ENCODE results near the gene AKT1S1.

The AKT1S1 gene

DNA sequence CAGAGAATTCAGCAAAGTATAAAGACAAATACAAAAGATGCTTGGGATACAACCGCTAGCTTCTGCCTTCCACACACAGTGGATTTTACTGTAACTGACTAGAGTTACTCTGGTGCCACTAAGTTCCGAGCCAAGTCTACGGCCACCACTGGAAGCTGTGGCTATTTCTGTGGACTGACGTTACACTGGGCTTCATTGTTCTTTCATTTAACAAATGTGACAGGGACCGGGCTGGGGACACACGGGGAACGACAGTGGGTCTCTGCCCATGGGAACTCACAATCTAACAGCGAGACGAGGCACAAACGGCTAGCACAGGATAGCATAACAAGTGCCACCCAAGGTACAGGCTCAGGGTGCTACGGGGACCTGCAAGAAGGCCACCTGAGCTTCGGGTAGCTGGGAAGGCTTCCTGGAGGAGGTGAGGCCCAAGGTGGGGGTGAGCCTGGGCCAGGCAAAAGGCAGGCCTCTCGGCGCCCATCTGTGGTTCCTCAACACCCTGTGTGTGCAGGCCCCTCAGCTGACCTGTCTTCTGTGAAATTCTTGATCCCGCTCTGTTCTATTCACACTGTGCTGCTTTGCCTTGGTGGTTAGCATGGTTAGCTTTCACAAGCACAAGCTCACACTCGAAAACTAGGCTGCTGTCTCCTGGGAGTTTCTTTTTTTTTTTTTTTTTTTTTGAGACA is 29.9 kb upstream of the AKT1S1 start:
- Histone ChIP-seq H3K9me3 (ENCODE audit: control insufficient read depth, low read length) (no peaks in the 10 kb centered on the region), H3K27me3 (ENCODE audit: control insufficient read depth, insufficient read depth, low read length, poor library complexity, severe bottlenecking) (no peaks in the 10 kb centered on the region), H3K27ac (ENCODE audit: insufficient read depth, low read depth, low read length, poor library complexity, severe bottlenecking) (no peak overlapping the region), H3K4me1 (ENCODE audit: control insufficient read depth, insufficient read depth, low read length) (no peaks in the 10 kb centered on the region), H3K4me3 (ENCODE audit: insufficient read depth, low read depth, low read length) (no peak overlapping the region), H3K36me3 (ENCODE audit: control insufficient read depth, insufficient read depth, low read length) (peaks cover 35% of the 10 kb centered on the region)
- WGBS, 2 experiments, result 93 to 95% methylated on average over 16 of the region's 16 CpGs

DNA sequence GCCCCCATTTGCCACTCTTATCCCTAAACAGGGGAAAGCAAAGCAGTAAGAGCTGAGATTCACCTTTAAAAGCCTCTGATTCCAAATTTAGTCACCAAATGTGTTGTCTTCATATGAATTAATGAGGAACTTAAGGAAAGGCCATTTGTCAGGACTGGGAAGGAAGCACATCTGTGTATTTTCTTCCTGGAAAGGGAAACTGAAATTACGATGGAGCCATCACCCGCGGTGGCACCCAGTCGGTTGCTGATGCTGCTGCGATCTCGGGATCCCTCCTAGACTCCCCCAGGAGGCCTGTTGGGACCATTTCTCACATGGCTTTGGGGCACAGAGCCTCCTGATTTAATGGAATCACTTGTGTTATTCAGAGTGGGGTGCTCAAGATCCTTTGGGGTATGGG is 27.0 kb upstream of the AKT1S1 start:
- Histone ChIP-seq H3K4me1 (ENCODE audit: control insufficient read depth, insufficient read depth, low read length) (no peaks in the 10 kb centered on the region), H3K27me3 (ENCODE audit: control insufficient read depth, insufficient read depth, low read length, poor library complexity, severe bottlenecking) (no peaks in the 10 kb centered on the region), H3K9me3 (ENCODE audit: control insufficient read depth, low read length) (no peaks in the 10 kb centered on the region), H3K4me3 (ENCODE audit: insufficient read depth, low read depth, low read length) (no peak overlapping the region), H3K36me3 (ENCODE audit: control insufficient read depth, insufficient read depth, low read length) (peaks cover 28% of the 10 kb centered on the region), H3K27ac (ENCODE audit: insufficient read depth, low read depth, low read length, poor library complexity, severe bottlenecking) (no peak overlapping the region)
- WGBS, 2 experiments, result 92 to 93% methylated on average over 6 of the region's 6 CpGs

DNA sequence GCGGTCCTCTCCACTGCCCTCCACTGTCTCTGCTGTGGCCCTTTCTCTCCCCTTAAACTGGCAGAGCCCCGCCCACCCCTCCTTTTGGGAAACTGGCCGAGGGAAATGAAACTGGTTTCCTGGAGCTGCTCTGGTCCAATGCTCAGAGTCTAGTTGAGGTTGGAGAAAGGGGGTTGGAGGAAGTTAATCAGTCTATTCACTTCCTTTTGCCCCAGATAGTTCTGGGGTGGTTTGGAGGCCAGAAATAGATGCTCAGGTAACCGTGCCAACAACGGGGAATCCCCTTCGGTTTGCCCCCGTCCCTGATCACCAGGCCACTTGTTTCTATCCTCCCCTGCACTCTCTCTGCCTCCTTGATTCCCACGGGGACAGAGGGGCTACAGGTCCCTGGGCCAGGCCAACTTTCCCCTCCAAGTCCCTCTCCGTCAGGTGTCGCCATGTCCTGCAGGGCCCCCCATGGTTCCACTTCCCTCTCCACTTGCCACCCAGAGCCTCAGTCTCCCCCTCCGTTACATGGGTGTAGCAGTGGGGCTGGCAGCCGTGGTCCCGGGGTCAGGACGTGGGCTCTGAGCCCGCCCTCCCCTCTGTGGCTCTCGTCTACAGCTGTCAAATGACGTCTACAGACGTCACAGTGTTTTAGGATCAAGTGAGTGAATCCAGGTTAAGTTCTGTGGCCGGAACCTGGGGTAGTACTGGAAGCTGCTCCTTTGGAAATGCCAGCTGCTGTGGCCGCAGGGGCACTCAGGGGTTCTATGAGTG is 19.9 kb upstream of the AKT1S1 start, which contains the start of gene IL4I1:
TSS of gene IL4I1 (minus strand) at position 25 of the 759 bp plus-strand sequence. CDS start 727 bp downstream, outside the sequence.
- Histone ChIP-seq H3K4me1 (ENCODE audit: control insufficient read depth, insufficient read depth, low read length) (peaks cover 8% of the 10 kb centered on the region), H3K4me3 (ENCODE audit: insufficient read depth, low read depth, low read length) (no peak within 1 kb of the TSS), H3K9me3 (ENCODE audit: control insufficient read depth, low read length) (no peaks in the 10 kb centered on the region), H3K27ac (ENCODE audit: insufficient read depth, low read depth, low read length, poor library complexity, severe bottlenecking) (no peak within 1 kb of the TSS), H3K27me3 (ENCODE audit: control insufficient read depth, insufficient read depth, low read length, poor library complexity, severe bottlenecking) (no peaks in the 10 kb centered on the region), H3K36me3 (ENCODE audit: control insufficient read depth, insufficient read depth, low read length) (no peaks in the 10 kb centered on the region)
- WGBS, 2 experiments, result 67 to 69% methylated on average over 20 of the region's 20 CpGs

DNA sequence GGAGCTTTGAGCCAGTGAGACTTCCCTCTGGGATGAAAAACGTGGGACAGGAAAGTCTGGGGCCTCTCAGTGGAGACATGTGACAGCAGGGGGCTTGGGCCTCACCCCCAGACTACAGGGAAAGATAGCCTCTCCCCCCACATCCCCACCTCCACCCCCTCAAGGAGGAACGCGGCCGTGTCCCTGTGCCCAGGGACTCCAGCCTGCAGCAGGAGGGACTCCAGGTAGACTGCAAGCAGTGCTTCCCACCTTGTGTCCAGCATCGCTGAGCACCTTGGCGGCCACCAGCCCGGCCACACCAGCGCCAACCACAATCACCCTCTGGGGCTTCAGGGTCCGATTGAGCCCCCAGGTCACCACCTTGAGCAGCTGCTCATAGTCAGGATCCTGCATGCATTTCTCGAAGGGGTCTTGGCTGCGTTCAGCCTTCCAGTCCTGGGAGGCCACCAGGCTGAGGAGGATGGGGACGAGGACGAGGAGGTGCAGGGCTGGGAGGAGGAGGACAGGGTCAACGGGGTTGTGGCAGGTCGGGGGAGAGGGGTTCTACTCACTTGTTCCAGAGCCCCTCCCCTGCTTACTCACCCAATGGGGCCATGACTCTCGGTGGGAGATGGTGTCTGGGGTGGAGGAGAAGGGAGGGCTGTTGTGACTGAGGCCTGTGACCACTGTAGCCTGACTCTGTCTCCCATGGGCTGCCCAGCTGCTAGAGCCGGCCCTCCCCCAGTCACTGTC is 18.6 kb upstream of the AKT1S1 start:
- Histone ChIP-seq H3K4me1 (ENCODE audit: control insufficient read depth, insufficient read depth, low read length) (peaks cover 8% of the 10 kb centered on the region), H3K27ac (ENCODE audit: insufficient read depth, low read depth, low read length, poor library complexity, severe bottlenecking) (no peak overlapping the region), H3K9me3 (ENCODE audit: control insufficient read depth, low read length) (no peaks in the 10 kb centered on the region), H3K4me3 (ENCODE audit: insufficient read depth, low read depth, low read length) (no peak overlapping the region), H3K27me3 (ENCODE audit: control insufficient read depth, insufficient read depth, low read length, poor library complexity, severe bottlenecking) (peaks cover under 1% of the 10 kb centered on the region), H3K36me3 (ENCODE audit: control insufficient read depth, insufficient read depth, low read length) (no peaks in the 10 kb centered on the region)
- WGBS, 2 experiments, result 84% methylated on average over 16 to 17 of the region's 17 CpGs

DNA sequence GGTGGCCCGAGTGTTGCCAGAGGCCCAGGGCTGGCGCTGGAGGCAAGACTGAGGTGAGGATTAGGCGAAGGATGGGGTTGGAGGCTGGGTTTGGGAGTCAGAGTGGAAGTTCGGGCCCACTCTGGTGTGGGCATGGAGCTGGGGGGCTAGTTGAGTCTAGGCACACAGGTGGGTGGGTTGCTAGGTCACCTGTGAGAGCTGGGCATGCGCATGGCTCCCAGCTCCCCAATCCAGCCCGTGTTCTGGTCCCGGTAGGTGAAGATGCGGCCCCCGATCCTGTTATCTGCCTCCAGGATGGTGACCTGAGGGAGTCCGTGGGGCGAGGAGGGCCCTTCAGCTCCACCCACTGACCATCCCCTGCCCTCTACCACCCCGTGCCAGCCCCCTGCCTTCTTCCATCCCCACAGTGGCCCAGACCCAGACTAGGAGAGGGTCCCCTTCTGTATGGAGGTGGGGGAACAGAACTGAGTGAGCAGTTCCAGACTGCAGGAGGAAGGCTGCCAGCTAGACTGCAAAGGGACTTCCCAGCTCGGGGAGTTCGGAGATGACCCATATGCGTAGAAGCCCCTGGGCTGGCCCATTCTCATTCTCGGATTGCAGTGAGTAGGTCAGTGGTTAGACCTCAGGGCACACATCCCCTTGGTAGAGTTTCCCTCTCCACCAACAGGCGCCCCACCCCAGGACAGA is 17.9 kb upstream of the AKT1S1 start:
- no peak overlapping the region for H3K27ac ChIP-seq (ENCODE audit: insufficient read depth, low read depth, low read length, poor library complexity, severe bottlenecking)
- H3K36me3 ChIP-seq (ENCODE audit: control insufficient read depth, insufficient read depth, low read length), result no peaks in the 10 kb centered on the region
- H3K27me3 ChIP-seq (ENCODE audit: control insufficient read depth, insufficient read depth, low read length, poor library complexity, severe bottlenecking), result peaks cover 7% of the 10 kb centered on the region
- no peaks in the 10 kb centered on the region for H3K9me3 ChIP-seq (ENCODE audit: control insufficient read depth, low read length)
- WGBS, 2 experiments, result 92 to 93% methylated on average over 16 to 17 of the region's 17 CpGs
- peaks cover 8% of the 10 kb centered on the region for H3K4me1 ChIP-seq (ENCODE audit: control insufficient read depth, insufficient read depth, low read length)
- no peak overlapping the region for H3K4me3 ChIP-seq (ENCODE audit: insufficient read depth, low read depth, low read length)

DNA sequence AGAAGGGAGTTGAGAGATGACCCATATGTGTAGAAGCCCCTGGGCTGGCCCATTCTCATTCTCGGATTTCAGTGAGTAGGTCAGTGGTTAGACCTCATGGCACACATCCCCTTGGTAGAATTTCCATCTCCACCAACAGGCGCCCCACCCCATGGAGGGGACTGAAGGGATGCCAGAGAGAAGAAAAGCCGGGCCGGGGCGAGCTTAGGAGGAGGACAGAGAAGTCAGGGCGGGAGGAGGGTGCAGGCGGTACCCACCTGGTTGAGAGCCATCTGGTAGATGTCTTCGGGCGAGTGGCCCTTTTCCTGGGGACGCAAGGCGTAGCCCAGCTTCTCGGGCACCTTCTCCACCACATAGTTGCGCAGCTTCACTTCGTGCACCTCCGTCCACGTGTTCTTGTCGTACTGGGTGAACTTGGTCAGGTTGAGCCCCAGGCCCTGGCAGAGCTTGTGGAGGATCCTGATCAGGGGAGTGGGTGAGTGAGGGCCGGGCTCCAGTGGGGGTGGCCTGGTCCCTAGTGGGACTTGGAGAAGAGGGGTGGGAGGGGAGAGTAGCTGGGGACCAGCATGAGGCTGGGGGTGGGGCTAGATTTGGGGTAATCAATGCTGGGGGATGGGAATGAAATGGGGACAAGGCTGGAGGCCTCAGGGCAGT is 17.0 kb upstream of the AKT1S1 start:
- H3K27ac ChIP-seq (ENCODE audit: insufficient read depth, low read depth, low read length, poor library complexity, severe bottlenecking), result no peak overlapping the region
- 93% methylated on average over 18 of the region's 18 CpGs for WGBS, 2 experiments
- no peaks in the 10 kb centered on the region for H3K36me3 ChIP-seq (ENCODE audit: control insufficient read depth, insufficient read depth, low read length)
- H3K27me3 ChIP-seq (ENCODE audit: control insufficient read depth, insufficient read depth, low read length, poor library complexity, severe bottlenecking), result peaks cover 16% of the 10 kb centered on the region
- H3K9me3 ChIP-seq (ENCODE audit: control insufficient read depth, low read length), result no peaks in the 10 kb centered on the region
- peaks cover 8% of the 10 kb centered on the region for H3K4me1 ChIP-seq (ENCODE audit: control insufficient read depth, insufficient read depth, low read length)
- H3K4me3 ChIP-seq (ENCODE audit: insufficient read depth, low read depth, low read length), result no peak overlapping the region

DNA sequence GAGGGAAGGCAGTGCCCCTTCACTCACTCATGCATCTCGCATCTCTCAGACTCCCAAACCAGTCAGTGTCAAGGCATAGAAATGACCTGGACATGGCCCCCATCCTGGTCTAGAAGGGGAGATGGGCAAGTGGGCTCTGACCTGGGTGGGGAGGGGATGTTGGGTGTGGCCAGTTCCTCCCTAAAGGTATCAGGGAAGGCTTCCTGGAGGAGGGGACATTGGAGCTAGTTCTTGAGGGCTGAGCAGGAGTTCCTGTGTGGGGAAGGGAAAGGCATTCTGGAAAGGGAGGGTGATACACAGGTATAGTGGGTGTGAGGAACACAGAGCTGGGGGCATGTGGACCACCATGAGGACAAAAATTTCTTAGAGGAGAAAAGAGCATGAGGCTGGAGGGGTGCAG is 15.6 kb upstream of the AKT1S1 start:
- Histone ChIP-seq H3K9me3 (ENCODE audit: control insufficient read depth, low read length) (no peaks in the 10 kb centered on the region), H3K27me3 (ENCODE audit: control insufficient read depth, insufficient read depth, low read length, poor library complexity, severe bottlenecking) (peaks cover 16% of the 10 kb centered on the region), H3K27ac (ENCODE audit: insufficient read depth, low read depth, low read length, poor library complexity, severe bottlenecking) (no peak overlapping the region), H3K4me1 (ENCODE audit: control insufficient read depth, insufficient read depth, low read length) (peaks cover 7% of the 10 kb centered on the region), H3K36me3 (ENCODE audit: control insufficient read depth, insufficient read depth, low read length) (no peaks in the 10 kb centered on the region), H3K4me3 (ENCODE audit: insufficient read depth, low read depth, low read length) (no peak overlapping the region)
- 93 to 95% methylated on average over 1 of the region's 1 CpG for WGBS, 2 experiments

DNA sequence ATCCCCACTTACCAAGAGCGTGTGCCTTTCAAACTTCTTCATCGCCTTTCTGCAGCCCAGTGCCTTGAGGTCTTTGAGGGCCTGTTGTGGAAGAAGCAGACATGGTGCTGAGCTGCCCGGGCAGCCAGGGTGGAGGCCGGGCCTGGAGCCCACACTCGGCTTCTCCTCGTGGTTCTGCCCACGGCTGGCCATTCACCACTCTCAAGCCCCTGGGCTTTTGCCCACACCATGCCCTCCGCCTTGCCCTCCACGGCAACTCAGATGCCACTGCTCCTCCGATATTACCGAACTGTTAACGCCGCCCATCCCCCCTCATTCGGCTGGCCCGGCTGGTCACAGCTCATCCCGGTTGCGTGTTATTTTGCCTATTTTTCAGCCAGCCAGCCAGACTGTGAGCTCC is 14.2 kb upstream of the AKT1S1 start:
- Histone ChIP-seq H3K4me3 (ENCODE audit: insufficient read depth, low read depth, low read length) (no peak overlapping the region), H3K9me3 (ENCODE audit: control insufficient read depth, low read length) (no peaks in the 10 kb centered on the region), H3K27ac (ENCODE audit: insufficient read depth, low read depth, low read length, poor library complexity, severe bottlenecking) (no peak overlapping the region), H3K27me3 (ENCODE audit: control insufficient read depth, insufficient read depth, low read length, poor library complexity, severe bottlenecking) (peaks cover 16% of the 10 kb centered on the region), H3K36me3 (ENCODE audit: control insufficient read depth, insufficient read depth, low read length) (no peaks in the 10 kb centered on the region), H3K4me1 (ENCODE audit: control insufficient read depth, insufficient read depth, low read length) (no peaks in the 10 kb centered on the region)
- WGBS, 2 experiments, result 91% methylated on average over 17 of the region's 17 CpGs

DNA sequence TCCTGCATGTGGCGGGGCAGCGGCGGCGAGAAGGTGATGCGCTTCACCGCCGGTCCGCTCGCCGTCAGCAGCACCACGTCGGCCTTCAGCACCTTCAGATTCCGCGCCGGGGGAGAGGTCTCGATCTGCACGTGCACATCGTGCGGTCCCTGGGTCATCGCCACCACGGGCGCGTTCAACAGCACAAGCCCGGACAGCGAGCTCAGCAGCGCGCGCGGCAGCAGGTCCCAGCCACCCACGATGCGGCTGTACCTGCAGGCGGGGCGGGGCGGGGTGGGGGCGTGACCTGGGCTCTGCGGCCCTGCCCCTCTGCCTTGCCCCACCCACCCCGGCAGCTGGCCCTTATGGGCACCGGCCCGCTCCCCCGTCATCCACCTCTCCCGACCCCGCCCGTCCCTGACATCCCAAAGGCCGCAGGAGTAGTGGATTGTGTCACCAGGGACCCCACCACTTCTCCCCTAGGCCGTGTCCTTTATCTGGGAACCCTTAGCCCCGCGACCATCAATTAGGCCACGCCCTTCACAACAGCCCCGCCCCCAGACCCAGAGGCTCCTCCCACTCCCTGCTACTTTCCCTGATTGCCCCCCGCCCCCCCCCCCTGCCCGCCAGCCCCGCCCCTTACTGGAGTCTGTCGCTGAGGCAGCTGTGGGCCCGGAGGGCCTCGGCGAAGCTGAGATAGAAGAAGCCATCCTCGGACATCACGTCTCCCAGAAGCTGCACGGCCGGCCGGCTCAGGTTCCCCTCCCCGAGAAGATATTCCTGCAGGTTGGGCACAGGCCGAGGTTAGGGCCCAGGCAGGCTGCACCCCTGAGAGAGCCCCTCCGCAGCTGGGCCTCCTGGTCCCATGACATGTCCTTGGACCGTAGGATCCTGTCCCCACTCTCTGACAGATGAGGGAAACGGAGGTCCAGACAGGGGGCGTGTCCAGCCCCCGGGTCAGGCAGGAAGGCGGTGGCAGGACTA is 13.5 kb upstream of the AKT1S1 start:
- Histone ChIP-seq H3K4me3 (ENCODE audit: insufficient read depth, low read depth, low read length) (peak overlapping the region; percentile 23), H3K9me3 (ENCODE audit: control insufficient read depth, low read length) (no peaks in the 10 kb centered on the region), H3K36me3 (ENCODE audit: control insufficient read depth, insufficient read depth, low read length) (no peaks in the 10 kb centered on the region), H3K4me1 (ENCODE audit: control insufficient read depth, insufficient read depth, low read length) (no peaks in the 10 kb centered on the region), H3K27ac (ENCODE audit: insufficient read depth, low read depth, low read length, poor library complexity, severe bottlenecking) (no peak overlapping the region), H3K27me3 (ENCODE audit: control insufficient read depth, insufficient read depth, low read length, poor library complexity, severe bottlenecking) (peaks cover 16% of the 10 kb centered on the region)
- WGBS, 2 experiments, result 21 to 22% methylated on average over 67 to 69 of the region's 69 CpGs

Measured in ectodermal cell (in vitro differentiated cells).